DLD1 (cell line): ENCODE data around the gene ARFGAP1.
"Not testable (repeated sequence)": the region's sequence is repeated elsewhere in the genome, so short reads cannot be mapped to it uniquely, and the experiment has no call there.

Experiments
- in situ Hi-C: cut with HindIII; loops from 2 replicates; pipeline ENCODE4 v1.10.0; 2017; ENCODE audit warnings: low sequenced_read_pairs

Gene ARFGAP1

GRCh38 chr20:63301671-63302070 is 29.1 kb downstream of the ARFGAP1 start:
- in situ Hi-C loops: no loop called here

GRCh38 chr20:63303095-63303666 is 30.6 kb downstream of the ARFGAP1 start:
- in situ Hi-C loops: no loop called here

GRCh38 chr20:63305393-63305792 is 32.8 kb downstream of the ARFGAP1 start:
- in situ Hi-C loops: no loop called here

- in situ Hi-C loops: not testable (repeated sequence)
Measured at GRCh38 chr20:63305933-63306672, 33.5 kb downstream of the ARFGAP1 start.

DNA sequence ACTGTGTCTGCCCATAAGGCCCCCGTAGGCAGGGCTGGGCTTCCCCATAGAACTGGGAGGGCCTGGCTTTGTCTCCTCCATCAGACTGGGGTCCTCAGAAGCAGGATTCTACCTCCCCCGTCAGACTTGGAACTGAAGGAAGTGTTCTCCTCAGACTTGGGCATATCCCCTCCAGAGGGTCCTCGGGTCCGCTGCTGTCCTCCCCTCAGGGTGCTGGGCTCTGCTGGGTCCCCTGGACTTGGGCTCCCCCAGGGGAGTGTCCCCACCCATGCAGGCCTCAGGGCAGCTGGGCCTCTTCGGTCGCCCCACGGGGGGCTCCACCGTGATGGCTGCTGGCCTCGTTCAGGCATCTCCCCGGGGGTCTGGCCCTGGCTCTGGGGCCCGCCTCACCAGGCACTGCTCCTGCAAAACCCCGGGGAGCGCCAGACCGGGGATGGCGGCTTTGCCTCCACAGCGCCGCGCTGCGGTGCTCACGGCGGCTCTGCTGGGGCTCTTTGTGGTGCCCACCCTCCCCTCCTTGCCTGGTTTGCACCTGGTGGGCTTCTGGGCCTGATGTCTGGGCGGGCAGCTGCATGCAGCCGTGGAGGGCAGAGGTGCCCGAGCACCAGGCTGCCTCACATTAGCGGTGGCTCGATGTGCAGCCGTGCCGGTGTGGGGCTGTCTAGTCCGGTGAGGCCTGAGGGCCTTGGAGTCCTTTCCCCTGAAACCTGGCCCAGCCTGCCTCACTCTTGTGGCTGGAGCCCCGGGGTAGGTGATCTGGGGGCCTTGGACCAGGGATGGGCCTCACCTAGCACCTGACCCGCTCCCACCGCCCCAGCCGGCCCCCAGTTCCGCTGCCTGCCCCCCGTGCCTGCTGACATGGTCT is 34.3 kb downstream of the ARFGAP1 start:
- in situ Hi-C loops: no loop called here

- in situ Hi-C loops: no loop called here
Measured at GRCh38 chr20:63307538-63308217, 35.1 kb downstream of the ARFGAP1 start.

DNA sequence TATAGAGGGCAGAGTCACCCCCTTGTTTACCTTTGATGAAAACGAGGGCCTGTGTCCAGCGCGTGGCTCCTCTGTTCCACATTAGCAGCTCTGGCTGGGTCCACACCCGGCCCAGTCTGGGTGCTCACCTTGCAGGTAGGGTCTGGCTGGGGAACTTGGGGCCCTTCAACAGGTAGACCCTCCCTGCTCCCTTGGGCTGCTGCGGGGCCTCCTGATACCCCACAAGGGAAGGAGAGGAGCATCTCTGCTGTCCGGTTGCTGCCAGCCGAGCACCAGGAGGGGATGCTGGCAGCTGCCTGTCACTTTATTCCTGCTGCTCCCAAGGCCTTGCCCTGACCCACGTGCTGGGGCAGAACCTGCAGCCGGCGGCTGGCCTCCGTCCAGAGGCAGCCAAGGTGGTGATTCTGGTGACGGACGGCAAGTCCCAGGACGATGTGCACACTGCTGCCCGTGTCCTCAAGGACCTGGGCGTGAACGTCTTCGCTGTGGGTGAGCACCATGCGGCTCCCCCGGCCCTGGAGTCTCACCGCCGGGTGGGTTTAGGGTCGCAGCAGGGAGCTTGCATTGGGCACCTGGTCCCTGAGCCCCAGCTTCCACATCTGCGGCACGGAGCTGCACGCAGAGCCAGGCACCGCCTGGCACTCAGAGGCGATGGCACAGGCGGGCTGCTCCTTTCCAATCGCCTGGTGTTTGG is 35.8 kb downstream of the ARFGAP1 start:
- in situ Hi-C loops: no loop called here

DNA sequence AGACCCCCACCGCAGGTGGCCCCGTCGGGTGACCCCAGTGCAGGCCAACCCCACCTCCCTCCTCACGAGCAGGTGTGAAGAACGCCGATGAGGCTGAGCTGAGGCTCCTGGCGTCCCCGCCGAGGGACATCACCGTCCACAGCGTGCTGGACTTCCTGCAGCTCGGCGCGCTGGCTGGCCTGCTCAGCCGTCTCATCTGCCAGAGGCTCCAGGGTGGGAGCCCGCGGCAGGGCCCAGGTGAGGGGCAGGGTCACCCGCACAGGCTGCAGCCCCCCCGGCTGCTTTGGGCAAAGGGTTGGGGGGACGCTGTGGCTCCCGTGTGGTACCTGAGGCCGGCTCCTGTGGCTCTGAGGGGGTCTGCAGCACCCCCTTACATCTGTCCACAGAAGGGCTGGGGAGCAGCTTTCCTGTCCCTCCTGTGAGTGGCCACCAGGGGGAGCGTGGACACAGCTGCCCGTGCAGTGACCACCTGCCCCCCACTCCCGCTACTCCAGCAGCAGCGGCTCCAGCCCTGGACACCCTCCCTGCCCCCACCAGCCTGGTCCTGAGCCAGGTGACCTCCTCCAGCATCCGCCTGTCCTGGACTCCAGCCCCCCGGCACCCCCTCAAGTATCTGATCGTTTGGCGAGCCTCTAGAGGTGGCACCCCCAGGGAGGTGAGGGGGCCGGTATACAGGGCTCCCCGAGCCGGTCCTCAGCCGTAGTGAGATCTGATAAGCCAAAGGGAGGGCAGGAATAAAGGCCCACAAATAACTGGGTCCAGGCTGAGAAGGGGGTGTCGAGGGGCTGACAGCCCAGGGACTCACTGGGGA is 36.9 kb downstream of the ARFGAP1 start:
- in situ Hi-C loops: no loop called here

GRCh38 chr20:63310265-63310991 is 37.8 kb downstream of the ARFGAP1 start:
- in situ Hi-C loops: no loop called here

DNA sequence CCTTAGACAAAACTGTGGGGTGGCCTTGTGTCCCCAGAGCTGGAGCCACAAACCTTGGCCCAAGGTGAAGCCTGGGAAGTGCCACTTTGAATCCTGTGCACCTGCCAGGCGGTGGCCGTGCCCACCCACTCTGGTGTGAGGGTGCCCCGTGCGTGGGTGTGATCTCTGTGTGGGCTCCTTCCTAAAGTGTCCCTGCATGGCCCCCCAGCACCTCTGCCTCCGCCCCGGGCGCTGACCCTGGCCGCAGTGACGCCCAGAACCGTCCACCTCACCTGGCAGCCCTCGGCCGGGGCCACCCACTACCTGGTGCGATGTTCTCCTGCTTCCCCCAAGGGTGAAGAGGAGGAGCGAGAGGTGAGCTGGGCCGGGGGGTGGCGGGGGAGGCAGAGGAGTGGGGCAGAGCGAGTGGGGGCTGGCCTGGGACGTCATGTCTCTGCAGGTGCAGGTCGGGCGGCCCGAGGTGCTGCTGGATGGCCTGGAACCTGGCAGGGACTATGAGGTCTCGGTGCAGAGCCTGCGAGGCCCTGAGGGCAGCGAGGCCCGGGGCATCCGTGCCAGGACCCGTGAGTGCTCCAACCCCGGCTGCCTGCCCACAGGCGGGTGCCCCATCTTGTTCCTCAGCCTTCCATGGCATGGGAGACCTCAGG is 38.7 kb downstream of the ARFGAP1 start:
- in situ Hi-C loops: no loop called here

- in situ Hi-C loops: no loop called here
Measured at GRCh38 chr20:63311833-63312243, 39.2 kb downstream of the ARFGAP1 start.

DNA sequence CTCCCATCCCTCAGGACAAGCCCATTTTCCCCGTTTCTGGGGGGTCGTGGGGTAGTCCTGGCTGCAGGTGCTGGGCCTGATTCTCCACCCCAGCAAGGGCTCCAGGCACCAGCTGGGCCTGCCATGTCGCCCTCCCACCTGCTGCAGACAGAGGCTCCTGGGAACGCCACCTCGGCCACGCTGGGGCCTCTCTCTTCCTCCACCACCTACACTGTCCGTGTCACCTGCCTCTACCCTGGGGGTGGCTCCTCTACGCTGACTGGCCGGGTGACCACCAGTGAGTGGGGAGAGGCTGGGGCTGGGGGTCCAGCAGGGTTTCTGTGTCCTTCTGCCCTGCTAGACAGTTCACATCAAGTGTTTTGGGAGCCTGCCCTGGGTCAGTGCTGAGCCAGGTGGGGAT is 39.7 kb downstream of the ARFGAP1 start:
- in situ Hi-C loops: no loop called here

- in situ Hi-C loops: no loop called here
Measured at GRCh38 chr20:63312690-63313348, 40.2 kb downstream of the ARFGAP1 start.

GRCh38 chr20:63313349-63314014 is 40.9 kb downstream of the ARFGAP1 start:
- in situ Hi-C loops: no loop called here

DNA sequence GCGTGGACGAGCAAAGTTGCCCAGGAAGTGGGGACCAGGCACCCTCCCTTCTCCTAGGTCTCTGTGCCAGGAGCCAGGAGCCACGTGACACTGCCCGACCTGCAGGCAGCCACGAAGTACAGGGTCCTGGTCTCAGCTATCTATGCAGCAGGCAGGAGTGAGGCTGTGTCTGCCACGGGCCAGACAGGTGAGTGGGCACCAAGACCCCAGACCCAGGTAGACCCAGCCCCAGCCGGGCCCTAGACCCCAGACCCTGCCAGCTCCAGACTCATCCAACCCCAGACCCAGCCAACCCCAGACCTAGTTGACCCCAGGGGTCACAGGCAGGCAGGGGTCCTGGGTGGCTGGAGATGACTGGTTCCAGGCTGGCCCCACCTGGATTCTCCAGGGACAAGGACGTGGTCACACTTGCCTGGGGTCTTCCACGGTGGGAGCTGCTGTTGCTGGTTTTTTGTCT is 41.4 kb downstream of the ARFGAP1 start:
- in situ Hi-C loops: no loop called here

- in situ Hi-C loops: no loop called here
Measured at GRCh38 chr20:63314566-63315239, 42.1 kb downstream of the ARFGAP1 start.

DNA sequence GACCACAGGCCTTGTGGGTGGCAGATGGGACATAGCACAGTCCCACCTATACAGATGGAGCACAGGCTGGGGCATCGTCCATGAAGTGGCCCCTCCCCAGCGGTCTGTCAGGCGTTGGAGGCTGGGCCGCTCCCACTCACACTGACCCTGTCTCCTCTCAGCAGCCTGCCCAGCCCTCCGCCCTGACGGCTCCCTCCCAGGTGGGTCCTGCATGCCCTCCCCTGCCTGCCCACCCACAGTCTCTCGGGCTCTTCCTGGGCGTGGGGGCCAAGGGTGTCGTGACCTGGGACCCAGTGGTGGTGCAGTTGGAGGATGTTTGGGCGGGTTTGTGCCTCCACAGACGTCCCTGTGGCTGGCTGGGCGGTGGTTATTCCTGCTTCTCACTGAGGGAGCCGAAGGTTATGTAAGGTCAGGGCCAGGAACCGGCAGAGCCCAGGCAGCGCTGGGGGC is 42.7 kb downstream of the ARFGAP1 start:
- in situ Hi-C loops: no loop called here
